GM21390 (cell line): ENCODE measurements around the gene CHRDL1.
"Not testable (repeated sequence)": the region's sequence is repeated elsewhere in the genome, so short reads cannot be mapped to it uniquely, and the experiment has no call there.

Experiments
- ATAC-seq: cut with Tn5 transposase; IDR thresholded peaks from one replicate; pipeline ENCODE4 v1.9.1; 2021; ENCODE audit not compliant: unreplicated experiment

The CHRDL1 gene

GRCh38 chrX:110795645-110796406 lies at the start of gene CHRDL1:
CHRDL1 (minus strand) TSS chrX:110795817; CDS start chrX:110792181, 3,636 bp downstream.
- no peak for ATAC-seq

GRCh38 chrX:110836982-110837381 lies 41.4 kb upstream of the CHRDL1 start:
- ATAC-seq, result no peak

- no peak for ATAC-seq
These were observed 40.8 kb upstream of the CHRDL1 start for GRCh38 chrX:110836451-110836850.

GRCh38 chrX:110836001-110836400 lies 40.4 kb upstream of the CHRDL1 start:
- ATAC-seq, result no peak

GRCh38 chrX:110825972-110826371 lies 30.4 kb upstream of the CHRDL1 start:
- ATAC-seq, result no peak

- ATAC-seq, result not testable (repeated sequence)
These were observed 20.9 kb upstream of the CHRDL1 start for GRCh38 chrX:110816543-110816942.

GRCh38 chrX:110806145-110806544 lies 10.5 kb upstream of the CHRDL1 start:
- no peak for ATAC-seq

GRCh38 chrX:110805303-110805702 lies 9.7 kb upstream of the CHRDL1 start:
- no peak for ATAC-seq

- no peak for ATAC-seq
These were observed 8.8 kb upstream of the CHRDL1 start for GRCh38 chrX:110804446-110804845.

- no peak for ATAC-seq
These were observed 7.9 kb upstream of the CHRDL1 start for GRCh38 chrX:110803506-110803905.

GRCh38 chrX:110796407-110796697 lies 735 bp upstream of the CHRDL1 start:
- ATAC-seq, result no peak

- ATAC-seq, result no peak
These were observed 1.0 kb downstream of the CHRDL1 start for GRCh38 chrX:110794601-110795000.

GRCh38 chrX:110791071-110791470 lies 4.5 kb downstream of the CHRDL1 start:
- no peak for ATAC-seq

GRCh38 chrX:110786486-110786885 lies 9.1 kb downstream of the CHRDL1 start:
- no peak for ATAC-seq

- ATAC-seq, result no peak
These were observed 35.8 kb downstream of the CHRDL1 start for GRCh38 chrX:110759785-110760184.

- no peak for ATAC-seq
These were observed 36.7 kb downstream of the CHRDL1 start for GRCh38 chrX:110758781-110759422.

- ATAC-seq, result no peak
These were observed 40.0 kb downstream of the CHRDL1 start for GRCh38 chrX:110755611-110756010.

GRCh38 chrX:110755061-110755460 lies 40.6 kb downstream of the CHRDL1 start:
- ATAC-seq, result no peak

GRCh38 chrX:110750526-110751189 lies 45.0 kb downstream of the CHRDL1 start:
- ATAC-seq, result no peak

- no peak for ATAC-seq
These were observed 47.3 kb downstream of the CHRDL1 start for GRCh38 chrX:110748256-110748806.

GRCh38 chrX:110746014-110746413 lies 49.6 kb downstream of the CHRDL1 start:
- ATAC-seq, result no peak

GRCh38 chrX:110745288-110745687 lies 50.3 kb downstream of the CHRDL1 start:
- no peak for ATAC-seq
